ENCODE measurements around the gene EPB41L1.
"Not testable (repeated sequence)": the region's sequence is repeated elsewhere in the genome, so short reads cannot be mapped to it uniquely, and the experiment has no call there.

Gene EPB41L1

DNA sequence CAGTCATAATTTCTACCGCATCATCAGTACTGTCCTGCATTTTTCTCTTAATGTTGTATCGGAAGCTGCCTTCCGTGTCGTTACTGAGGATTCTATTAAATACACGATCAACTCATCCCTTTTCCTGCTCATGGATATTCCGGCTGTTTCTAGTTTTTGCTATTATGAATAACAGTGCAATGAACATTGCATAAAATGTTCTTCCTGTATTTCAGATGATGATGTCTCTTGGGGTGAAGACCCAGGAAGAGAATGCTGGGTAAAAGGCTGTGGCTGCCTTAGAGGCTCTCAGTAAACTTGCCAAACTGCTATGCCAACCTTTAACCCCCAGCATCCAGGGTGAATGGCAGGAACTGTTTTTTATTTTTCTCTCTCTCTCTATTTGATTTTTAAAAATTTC, 24.1 kb upstream of the EPB41L1 start:
- H3K4me3 ChIP-seq (replicated peaks; ENCODE audit: low read depth, low read length), result no peak overlapping the region
- TF ChIP-seq, protein P1, sequence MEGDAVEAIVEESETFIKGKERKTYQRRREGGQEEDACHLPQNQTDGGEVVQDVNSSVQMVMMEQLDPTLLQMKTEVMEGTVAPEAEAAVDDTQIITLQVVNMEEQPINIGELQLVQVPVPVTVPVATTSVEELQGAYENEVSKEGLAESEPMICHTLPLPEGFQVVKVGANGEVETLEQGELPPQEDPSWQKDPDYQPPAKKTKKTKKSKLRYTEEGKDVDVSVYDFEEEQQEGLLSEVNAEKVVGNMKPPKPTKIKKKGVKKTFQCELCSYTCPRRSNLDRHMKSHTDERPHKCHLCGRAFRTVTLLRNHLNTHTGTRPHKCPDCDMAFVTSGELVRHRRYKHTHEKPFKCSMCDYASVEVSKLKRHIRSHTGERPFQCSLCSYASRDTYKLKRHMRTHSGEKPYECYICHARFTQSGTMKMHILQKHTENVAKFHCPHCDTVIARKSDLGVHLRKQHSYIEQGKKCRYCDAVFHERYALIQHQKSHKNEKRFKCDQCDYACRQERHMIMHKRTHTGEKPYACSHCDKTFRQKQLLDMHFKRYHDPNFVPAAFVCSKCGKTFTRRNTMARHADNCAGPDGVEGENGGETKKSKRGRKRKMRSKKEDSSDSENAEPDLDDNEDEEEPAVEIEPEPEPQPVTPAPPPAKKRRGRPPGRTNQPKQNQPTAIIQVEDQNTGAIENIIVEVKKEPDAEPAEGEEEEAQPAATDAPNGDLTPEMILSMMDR (IDR thresholded peaks at IDR 0.05; ENCODE audit: low read depth, low read length, missing control alignments), result no peak
- no peak for DNase-seq (ENCODE audit: extremely low read depth, low read depth)

DNA sequence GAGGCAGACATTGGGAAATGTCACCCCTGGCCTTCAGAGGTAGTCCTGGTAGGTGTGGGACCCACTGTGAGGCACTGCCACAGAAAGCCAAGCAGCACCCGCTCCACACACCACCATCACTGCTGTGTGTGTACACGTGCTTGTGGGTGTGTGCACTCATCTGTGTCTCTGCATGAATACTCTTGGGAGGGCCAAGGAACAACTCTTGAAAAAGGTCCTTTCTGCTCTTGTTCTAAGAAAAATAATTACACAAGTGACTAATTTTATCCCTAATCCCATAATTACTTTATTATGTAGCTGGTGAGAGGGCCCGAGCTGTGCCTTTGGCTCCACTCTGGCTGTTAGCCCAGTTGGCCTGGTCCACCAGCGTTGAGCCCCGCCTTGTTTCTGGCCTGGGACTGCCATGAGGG, 21.7 kb upstream of the EPB41L1 start:
- TF ChIP-seq, protein P1 (IDR thresholded peaks at IDR 0.05; ENCODE audit: low read depth, low read length, missing control alignments), result no peak
- no peak for DNase-seq (ENCODE audit: extremely low read depth, low read depth)
- no peak overlapping the region for H3K4me3 ChIP-seq (replicated peaks; ENCODE audit: low read depth, low read length)

DNA sequence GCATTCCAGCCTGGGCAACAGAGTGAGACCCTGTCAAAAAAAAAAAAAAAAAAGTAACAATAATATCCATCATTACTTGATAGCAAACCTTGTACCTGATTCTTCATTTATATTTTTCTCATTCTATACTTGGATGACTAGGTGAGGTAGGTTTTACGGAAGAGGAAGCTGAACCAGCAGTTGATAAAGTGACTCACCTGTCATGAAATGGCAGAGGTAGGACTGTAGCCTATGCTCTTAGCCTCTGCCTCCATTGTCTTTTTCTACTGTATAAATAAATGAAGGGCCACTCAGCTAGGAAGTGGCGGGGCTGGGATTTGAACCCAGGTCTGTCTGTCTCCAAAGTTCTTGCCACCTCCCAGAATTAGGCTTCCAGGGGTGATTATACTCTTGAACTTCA, 20.7 kb upstream of the EPB41L1 start:
- DNase-seq (ENCODE audit: extremely low read depth, low read depth), result no peak
- H3K4me3 ChIP-seq (replicated peaks; ENCODE audit: low read depth, low read length), result no peak overlapping the region
- TF ChIP-seq, protein P1 (IDR thresholded peaks at IDR 0.05; ENCODE audit: low read depth, low read length, missing control alignments), result no peak

DNA sequence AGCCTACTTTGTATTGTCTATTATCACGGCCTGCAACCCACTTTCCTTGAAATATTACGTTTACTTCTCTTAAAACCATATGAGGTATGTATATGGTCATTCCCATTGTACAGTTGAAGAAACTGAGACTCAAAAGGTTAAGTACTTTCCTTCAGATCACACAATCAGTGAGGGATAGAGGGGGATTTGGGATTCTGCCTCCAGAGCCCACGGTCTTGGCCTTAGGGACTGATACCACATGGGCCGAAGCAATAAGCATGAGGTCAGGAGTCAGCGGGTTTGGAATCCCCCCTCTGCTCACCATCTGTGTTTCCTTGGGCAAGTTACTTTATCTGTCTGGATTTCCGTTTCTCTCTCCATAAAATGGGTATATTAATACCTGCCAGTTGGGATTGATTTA, 19.4 kb upstream of the EPB41L1 start:
- TF ChIP-seq, protein P1 (IDR thresholded peaks at IDR 0.05; ENCODE audit: low read depth, low read length, missing control alignments), result no peak
- no peak for DNase-seq (ENCODE audit: extremely low read depth, low read depth)
- no peak overlapping the region for H3K4me3 ChIP-seq (replicated peaks; ENCODE audit: low read depth, low read length)

DNA sequence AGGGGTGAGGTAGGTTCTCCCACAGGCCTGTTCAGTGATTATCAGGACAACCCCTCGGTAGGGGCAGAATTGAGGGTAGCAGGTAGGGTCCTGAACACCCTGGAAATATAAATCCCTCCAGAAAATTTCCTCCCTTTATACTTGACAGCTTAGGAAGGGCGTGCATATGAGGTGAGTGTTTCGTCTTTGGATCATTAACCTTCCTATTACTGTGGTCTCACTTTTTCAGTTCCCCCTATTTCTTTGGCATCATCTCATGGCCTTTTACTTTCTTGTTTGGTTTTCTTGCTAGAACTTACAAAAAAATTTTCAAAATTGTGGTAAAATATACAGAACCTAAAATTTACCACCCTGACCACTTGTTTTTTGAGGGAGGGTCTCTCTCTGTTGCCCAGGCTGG, 18.7 kb upstream of the EPB41L1 start:
- H3K4me3 ChIP-seq (replicated peaks; ENCODE audit: low read depth, low read length), result no peak overlapping the region
- TF ChIP-seq, protein P1 (IDR thresholded peaks at IDR 0.05; ENCODE audit: low read depth, low read length, missing control alignments), result no peak
- DNase-seq (ENCODE audit: extremely low read depth, low read depth), result no peak

DNA sequence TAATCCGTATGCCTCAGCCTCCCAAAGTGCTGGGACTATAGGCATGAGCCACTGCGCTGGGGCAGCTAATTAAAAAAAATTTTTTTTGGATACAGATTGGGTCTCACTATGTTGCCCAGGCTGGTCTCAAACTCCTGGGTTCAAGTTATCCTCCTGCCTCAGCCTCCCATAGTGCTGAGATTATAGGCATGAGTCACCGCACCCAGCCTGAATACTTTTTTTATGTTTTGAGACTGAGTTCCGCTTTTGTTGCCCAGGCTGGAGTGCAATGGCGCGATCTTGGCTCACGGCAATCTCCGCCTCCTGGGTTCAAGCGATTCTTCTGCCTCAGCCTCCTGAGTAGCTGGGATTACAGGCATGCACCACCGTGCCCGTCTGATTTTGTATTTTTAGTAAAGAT, 17.2 kb upstream of the EPB41L1 start:
- not testable (repeated sequence) for H3K4me3 ChIP-seq (replicated peaks; ENCODE audit: low read depth, low read length); DNase-seq (ENCODE audit: extremely low read depth, low read depth)

DNA sequence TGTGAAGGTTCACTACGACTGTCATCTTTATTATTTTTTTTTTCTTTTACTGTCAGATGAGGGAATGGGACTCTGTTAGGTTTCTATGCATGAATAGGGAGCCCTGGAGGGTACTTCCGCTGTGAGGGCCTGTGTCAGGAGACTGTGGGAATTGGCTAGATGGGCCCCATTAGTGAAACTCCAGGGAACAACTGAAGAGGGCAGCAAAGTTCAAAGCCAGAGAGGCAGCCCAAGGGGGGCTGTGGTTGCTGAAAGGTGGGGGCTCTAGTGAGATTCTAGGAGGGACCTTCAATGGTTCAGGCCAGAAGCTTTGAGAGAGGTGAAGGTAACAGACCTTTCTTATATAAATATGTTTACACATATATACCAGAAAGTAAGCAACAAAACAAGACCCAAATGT, 13.2 kb upstream of the EPB41L1 start:
- TF ChIP-seq, protein P1 (IDR thresholded peaks at IDR 0.05; ENCODE audit: low read depth, low read length, missing control alignments), result no peak
- DNase-seq (ENCODE audit: extremely low read depth, low read depth), result no peak
- no peak overlapping the region for H3K4me3 ChIP-seq (replicated peaks; ENCODE audit: low read depth, low read length)

All from HFF-Myc (cell line).